ENCODE data around the gene NDFIP1. TPM values are rescaled to one million over a fixed set of nuclear protein-coding genes. Genes with fewer than 3 reads are reported as not detected.

NDFIP1 gene
- total RNA-seq, 1 donor from 2014 or later: 62.1 TPM

DNA sequence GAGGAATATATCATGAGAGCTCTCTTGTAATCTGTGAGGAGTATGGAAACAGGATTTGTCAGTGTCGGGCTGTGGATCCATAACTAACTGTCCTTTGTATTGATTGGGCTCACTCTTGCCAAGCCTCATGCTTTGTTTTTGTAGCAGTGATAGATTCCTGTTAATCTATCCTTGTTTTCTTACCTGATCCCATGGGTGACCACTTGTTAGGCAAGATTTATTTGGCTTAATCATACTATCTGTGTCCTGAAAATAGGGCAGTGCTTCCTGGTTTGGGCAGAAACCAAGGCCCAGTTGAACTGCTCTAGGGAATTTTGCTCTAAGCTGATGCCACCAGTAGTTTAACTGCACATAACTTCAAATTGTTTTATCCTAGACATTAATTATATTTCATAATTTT, 6.1 kb downstream of the NDFIP1 start:
- intact Hi-C loops (cut with micrococcal nuclease): no loop called here
- H3K27me3 ChIP-seq (ENCODE audit: low read depth): no peaks in the 10 kb centered on the region
- no peak for DNase-seq
- H3K4me1 ChIP-seq: peaks cover 95% of the 10 kb centered on the region
- H3K36me3 ChIP-seq: no peaks in the 10 kb centered on the region
- H3K9me3 ChIP-seq (replicated peaks): no peaks in the 10 kb centered on the region
- TF ChIP-seq, protein P1, sequence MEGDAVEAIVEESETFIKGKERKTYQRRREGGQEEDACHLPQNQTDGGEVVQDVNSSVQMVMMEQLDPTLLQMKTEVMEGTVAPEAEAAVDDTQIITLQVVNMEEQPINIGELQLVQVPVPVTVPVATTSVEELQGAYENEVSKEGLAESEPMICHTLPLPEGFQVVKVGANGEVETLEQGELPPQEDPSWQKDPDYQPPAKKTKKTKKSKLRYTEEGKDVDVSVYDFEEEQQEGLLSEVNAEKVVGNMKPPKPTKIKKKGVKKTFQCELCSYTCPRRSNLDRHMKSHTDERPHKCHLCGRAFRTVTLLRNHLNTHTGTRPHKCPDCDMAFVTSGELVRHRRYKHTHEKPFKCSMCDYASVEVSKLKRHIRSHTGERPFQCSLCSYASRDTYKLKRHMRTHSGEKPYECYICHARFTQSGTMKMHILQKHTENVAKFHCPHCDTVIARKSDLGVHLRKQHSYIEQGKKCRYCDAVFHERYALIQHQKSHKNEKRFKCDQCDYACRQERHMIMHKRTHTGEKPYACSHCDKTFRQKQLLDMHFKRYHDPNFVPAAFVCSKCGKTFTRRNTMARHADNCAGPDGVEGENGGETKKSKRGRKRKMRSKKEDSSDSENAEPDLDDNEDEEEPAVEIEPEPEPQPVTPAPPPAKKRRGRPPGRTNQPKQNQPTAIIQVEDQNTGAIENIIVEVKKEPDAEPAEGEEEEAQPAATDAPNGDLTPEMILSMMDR (IDR thresholded peaks at IDR 0.05; ENCODE audit: borderline replicate concordance): no peak
- H3K4me3 ChIP-seq: no peak overlapping the region
- H3K27ac ChIP-seq (replicated peaks): no peak overlapping the region

DNA sequence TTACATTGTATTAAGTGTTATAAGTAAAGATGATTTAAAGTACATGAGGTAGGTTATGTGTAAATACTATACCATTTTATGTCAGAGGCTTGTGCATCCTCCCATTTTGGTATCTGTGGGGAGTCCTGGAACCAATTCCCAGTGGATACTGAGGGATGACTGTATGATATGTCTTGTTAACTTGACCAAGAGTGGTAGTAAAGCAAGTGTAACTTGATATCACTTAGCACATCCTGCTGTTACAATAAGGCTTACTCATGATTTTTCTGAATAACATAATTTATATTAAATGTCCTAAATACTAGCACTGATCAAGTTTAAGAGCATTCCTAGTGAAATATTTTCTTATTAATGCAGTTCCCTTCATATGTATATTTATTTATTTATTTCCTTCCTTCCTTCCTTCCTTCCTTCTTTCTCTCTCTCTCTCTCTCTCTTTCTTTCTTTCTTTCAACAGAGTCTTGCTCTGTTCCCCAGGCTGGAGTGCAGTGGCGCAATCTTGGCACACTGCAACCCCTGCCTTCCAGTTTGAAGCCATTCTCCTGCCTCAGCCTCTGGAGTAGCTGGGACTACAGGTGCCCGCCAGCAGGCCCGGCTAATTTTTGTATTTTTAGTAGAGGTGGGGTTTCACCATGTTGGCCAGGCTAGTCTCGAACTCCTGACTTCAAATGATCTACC, 7.5 kb downstream of the NDFIP1 start:
- Histone ChIP-seq H3K4me1 (peaks cover 95% of the 10 kb centered on the region), H3K4me3 (no peak overlapping the region), H3K36me3 (no peaks in the 10 kb centered on the region), H3K9me3 (replicated peaks) (no peaks in the 10 kb centered on the region), H3K27me3 (ENCODE audit: low read depth) (no peaks in the 10 kb centered on the region), H3K27ac (replicated peaks) (no peak overlapping the region)
- TF ChIP-seq, protein P1 (IDR thresholded peaks at IDR 0.05; ENCODE audit: borderline replicate concordance): no peak
- intact Hi-C loops (cut with micrococcal nuclease): no loop called here
- no peak for DNase-seq

DNA sequence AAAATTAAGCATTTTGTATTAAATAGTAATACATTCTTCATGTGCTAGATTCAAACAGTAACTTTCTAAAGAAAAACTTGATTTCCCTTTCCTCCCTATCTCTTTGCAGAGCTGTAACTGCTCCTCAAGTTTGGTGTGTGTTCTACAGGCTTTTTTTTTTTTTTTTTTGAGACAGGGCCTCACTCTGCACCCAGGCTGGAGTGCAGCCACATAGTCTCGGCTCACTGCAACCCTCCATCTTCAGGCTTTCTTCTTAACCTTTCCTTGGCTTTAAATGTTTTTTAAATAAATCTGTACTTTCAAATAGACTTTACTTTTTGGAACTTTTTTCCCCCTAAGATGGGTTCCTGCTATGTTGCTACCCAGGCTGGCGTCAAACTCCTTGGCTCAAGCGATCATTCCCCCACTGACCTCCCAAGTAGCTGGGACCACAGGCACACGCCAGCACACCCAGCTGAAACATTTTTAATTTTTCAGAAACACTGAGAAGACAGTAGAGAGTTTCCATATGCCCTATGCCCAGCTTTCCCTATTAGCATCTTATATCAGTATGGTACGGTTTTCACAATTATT, 9.1 kb downstream of the NDFIP1 start:
- intact Hi-C loops (cut with micrococcal nuclease): no loop called here
- TF ChIP-seq, protein P1 (IDR thresholded peaks at IDR 0.05; ENCODE audit: borderline replicate concordance): no peak
- peaks cover 10% of the 10 kb centered on the region for H3K36me3 ChIP-seq
- H3K9me3 ChIP-seq (replicated peaks): no peaks in the 10 kb centered on the region
- H3K27me3 ChIP-seq (ENCODE audit: low read depth): no peaks in the 10 kb centered on the region
- no peak for DNase-seq
- no peak overlapping the region for H3K27ac ChIP-seq (replicated peaks)
- H3K4me1 ChIP-seq: peaks cover 92% of the 10 kb centered on the region
- H3K4me3 ChIP-seq: no peak overlapping the region

DNA sequence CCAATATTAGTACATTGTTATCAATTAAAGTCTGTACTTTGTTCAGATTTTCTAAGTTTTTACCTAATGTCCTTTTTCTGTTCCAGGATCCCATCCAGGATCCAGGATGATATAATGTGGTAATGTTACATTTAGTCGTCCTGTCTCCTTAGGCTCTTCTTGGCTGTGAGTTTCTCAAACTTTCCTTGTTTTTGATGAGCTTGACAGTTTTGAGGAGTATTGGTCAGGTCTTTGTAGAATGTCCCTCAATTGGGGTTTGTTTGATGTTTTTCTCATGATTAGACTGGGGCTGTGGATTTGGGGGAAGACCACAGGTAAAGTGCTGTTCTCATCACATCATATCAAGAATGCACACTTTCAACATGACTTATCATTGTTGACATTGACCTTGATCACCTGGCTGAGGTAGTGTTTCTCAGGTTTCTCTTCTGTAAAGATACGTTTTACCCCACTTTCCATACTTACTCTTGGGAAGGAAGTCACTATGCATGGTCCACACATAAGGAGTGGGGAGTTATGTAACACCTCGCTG, 9.6 kb downstream of the NDFIP1 start:
- peaks cover 10% of the 10 kb centered on the region for H3K36me3 ChIP-seq
- H3K4me1 ChIP-seq: peaks cover 87% of the 10 kb centered on the region
- no peak for DNase-seq
- no peak overlapping the region for H3K27ac ChIP-seq (replicated peaks)
- intact Hi-C loops (cut with micrococcal nuclease): no loop called here
- H3K9me3 ChIP-seq (replicated peaks): no peaks in the 10 kb centered on the region
- TF ChIP-seq, protein P1 (IDR thresholded peaks at IDR 0.05; ENCODE audit: borderline replicate concordance): no peak
- H3K27me3 ChIP-seq (ENCODE audit: low read depth): no peaks in the 10 kb centered on the region
- no peak overlapping the region for H3K4me3 ChIP-seq

DNA sequence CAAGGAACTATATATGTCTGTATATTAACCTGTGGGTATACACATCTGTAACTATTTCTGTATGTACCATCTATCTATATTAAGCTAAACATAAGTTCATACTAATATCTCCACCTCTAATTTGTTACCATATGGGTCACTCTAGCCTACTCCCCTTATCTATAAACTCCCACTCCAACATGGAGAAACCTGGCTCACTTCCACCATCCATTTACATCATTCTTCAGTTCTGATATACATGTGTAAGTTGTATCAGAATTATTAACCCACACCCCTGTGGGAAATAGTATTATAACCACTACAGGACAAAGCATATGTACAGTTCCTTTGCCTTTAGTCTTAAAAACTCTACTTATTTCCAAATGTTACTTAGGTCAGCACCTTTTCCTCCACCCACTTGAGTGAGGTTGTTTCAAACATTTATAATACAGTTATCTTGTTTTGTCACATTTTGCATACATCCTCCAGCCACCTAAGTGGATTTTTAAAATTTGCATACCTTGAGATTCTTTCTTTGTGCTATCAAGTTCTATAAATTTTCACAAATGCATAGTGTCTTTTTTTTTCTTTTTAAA, 10.6 kb downstream of the NDFIP1 start:
- Histone ChIP-seq H3K27ac (replicated peaks) (no peak overlapping the region), H3K9me3 (replicated peaks) (no peaks in the 10 kb centered on the region), H3K27me3 (ENCODE audit: low read depth) (no peaks in the 10 kb centered on the region), H3K4me3 (no peak overlapping the region), H3K4me1 (peaks cover 81% of the 10 kb centered on the region), H3K36me3 (peaks cover 10% of the 10 kb centered on the region)
- intact Hi-C loops (cut with micrococcal nuclease): no loop called here
- TF ChIP-seq, protein P1 (IDR thresholded peaks at IDR 0.05; ENCODE audit: borderline replicate concordance): no peak
- no peak for DNase-seq

Data from left ventricle myocardium inferior (tissue), 1 donor.